GM12878 (cell line): ENCODE measurements around the gene EPB42. TPM values are rescaled to one million over a fixed set of nuclear protein-coding genes. Genes with fewer than 3 reads are reported as not detected.

ENCODE experiments used
- ATAC-seq: fragments of 200-7000 bp; cut with Tn5 transposase; 3 replicates; pipeline ENCODE4 v1.9.1; 2020; ENCODE audit warnings: mild to moderate bottlenecking, moderate library complexity
- BruUV-seq: library from RNA; stranded (reverse); fragments of 400-500 nt; replicated peaks from 2 replicates; lab custom pipeline; 2021; lab: Mats Ljungman, UMichigan
- CTCF ChIA-PET: fragments of 300-600 bp; sonication (Branson Sonifier 250); formaldehyde crosslinking; extraction: SDS; loops from one replicate; lab custom pipeline; 2021; ENCODE audit warnings: inconsistent platforms; lab: Yijun Ruan, JAX
- POLR2A ChIA-PET: fragments of 350-600 bp; formaldehyde crosslinking; extraction: SDS; loops from one replicate; lab custom pipeline; 2021; ENCODE audit warnings: inconsistent platforms; lab: Charles Lee
- RAD21 ChIA-PET: fragments of 300-600 bp; sonication (Branson Sonifier 250); formaldehyde crosslinking; loops from one replicate; lab custom pipeline; 2023; ENCODE audit warnings: antibody characterized with exemption; ENCODE audit not compliant: unreplicated experiment; lab: Charles Lee
- SMC1A ChIA-PET: fragments of 300-600 bp; sonication (Branson Sonifier 250); formaldehyde crosslinking; loops from one replicate; lab custom pipeline; 2023; ENCODE audit not compliant: unreplicated experiment, uncharacterized antibody; lab: Charles Lee
- DNase-seq: peaks from one replicate; pipeline ENCODE4 v3.0.0-alpha.2; 2011; ENCODE audit warnings: low read depth, low spot score
- FAIRE-seq: peaks from 3 replicates; lab custom pipeline; 2011; peaks lifted over from hg19 to GRCh38; lab: Jason Lieb, UNC
- H2AFZ ChIP-seq: 2 replicates; pipeline ENCODE4 v1.6.0; 2011; ENCODE audit warnings: low read depth, low read length, control low read depth; ENCODE audit not compliant: control insufficient read depth
- H3K27ac ChIP-seq: 2 replicates; pipeline ENCODE4 v1.5.1; 2011; ENCODE audit warnings: control low read depth; ENCODE audit not compliant: control insufficient read depth, insufficient read depth
- H3K27me3 ChIP-seq, 2 experiments: replicated peaks in 1 of 2; 2 replicates each; pipeline versions ENCODE4 v1.6.0 to v1.6.1; 2011; ENCODE audit warnings: low read length in 1 of 2; ENCODE audit not compliant: control insufficient read depth in 2 of 2, insufficient read depth in 2 of 2
- H3K36me3 ChIP-seq, 2 experiments: 2 replicates each; pipeline ENCODE4 v1.5.1; 2011; ENCODE audit warnings: low read length in 1 of 2; ENCODE audit not compliant: control insufficient read depth in 2 of 2, insufficient read depth in 2 of 2
- H3K4me1 ChIP-seq: 2 replicates; pipeline ENCODE4 v1.6.1; 2011; ENCODE audit warnings: mild to moderate bottlenecking, low read length, moderate library complexity, mixed read lengths; ENCODE audit not compliant: control insufficient read depth, insufficient read depth
- H3K4me2 ChIP-seq: 2 replicates; pipeline ENCODE4 v1.6.0; 2011; ENCODE audit warnings: control low read depth; ENCODE audit not compliant: control insufficient read depth, insufficient read depth
- H3K4me3 ChIP-seq: fragments of 200-600 bp; sonication (generic); 2 replicates; pipeline ENCODE4 v1.5.1; 2016
- H3K79me2 ChIP-seq: 2 replicates; pipeline ENCODE4 v1.6.0; 2011; ENCODE audit warnings: low read length; ENCODE audit not compliant: control insufficient read depth, insufficient read depth
- H3K9ac ChIP-seq: 2 replicates; pipeline ENCODE4 v1.8.0; 2011; ENCODE audit warnings: low read length, control low read depth, mixed read lengths; ENCODE audit not compliant: control insufficient read depth, insufficient read depth
- H3K9me3 ChIP-seq: replicated peaks from 3 replicates; pipeline ENCODE4 v1.5.1; 2011; ENCODE audit warnings: mild to moderate bottlenecking, low read length; ENCODE audit not compliant: control insufficient read depth, insufficient read depth
- H4K20me1 ChIP-seq: 2 replicates; pipeline ENCODE4 v1.6.0; 2011; ENCODE audit not compliant: control insufficient read depth, insufficient read depth
- CBX3 ChIP-seq: fragments of 200-600 bp; sonication (generic); IDR thresholded peaks from 2 replicates; pipeline ENCODE4 v1.6.1; 2016; ENCODE audit warnings: low read depth, borderline replicate concordance
- CREM ChIP-seq: IDR thresholded peaks from 2 replicates; pipeline ENCODE4 v1.6.1; 2014; ENCODE audit warnings: antibody characterized with exemption, low read depth
- GATAD2B ChIP-seq: fragments of 450-650 bp; conservative IDR thresholded peaks from 2 replicates; pipeline ENCODE4 v1.6.1; 2017; ENCODE audit warnings: low read depth, mild to moderate bottlenecking, moderate library complexity
- HDAC2 ChIP-seq: fragments of 200-600 bp; sonication (generic); IDR thresholded peaks from 2 replicates; pipeline ENCODE4 v1.6.1; 2017
- PAX8 ChIP-seq: fragments of 450-650 bp; IDR thresholded peaks from 2 replicates; pipeline ENCODE4 v1.6.1; 2017; ENCODE audit warnings: mild to moderate bottlenecking, moderate library complexity
- RB1 ChIP-seq: fragments of 450-650 bp; formaldehyde crosslinking; IDR thresholded peaks from 2 replicates; pipeline ENCODE4 v1.6.1; 2017; ENCODE audit warnings: mild to moderate bottlenecking, borderline replicate concordance
- RFX5 ChIP-seq: IDR thresholded peaks from 2 replicates; pipeline ENCODE4 v1.6.1; 2011; ENCODE audit warnings: low read depth, low read length, improper control_type of control experiment
- STAT1 ChIP-seq: fragments of 450-650 bp; conservative IDR thresholded peaks from 2 replicates; pipeline ENCODE4 v1.6.1; 2014; ENCODE audit warnings: antibody characterized with exemption, mild to moderate bottlenecking
- ZZZ3 ChIP-seq: IDR thresholded peaks from 2 replicates; pipeline ENCODE4 v1.6.1; 2011; ENCODE audit warnings: low read depth; ENCODE audit not compliant: control insufficient read depth, insufficient read length
- WGBS: methylation state at CpG from one replicate; pipeline ENCODE4 v1.1.6; 2016; ENCODE audit warnings: low lambda C conversion rate; ENCODE audit not compliant: insufficient replicate concordance, insufficient coverage; ENCODE audit errors: missing lambda C conversion rate; 5-methylcytosine and 5-hydroxymethylcytosine counted together
- in situ Hi-C: fragments of 300-500 bp; cut with MboI; formaldehyde crosslinking; loops from 9 replicates; pipeline ENCODE4 v1.14.3; 2018; ENCODE audit warnings: mixed read lengths
- intact Hi-C: fragments of 100-400 bp; cut with micrococcal nuclease; formaldehyde crosslinking; loops from one replicate; pipeline ENCODE4 v1.14.2; 2022; ENCODE audit not compliant: unreplicated experiment
- polyA plus RNA-seq, 11 experiments: library from polyadenylated mRNA; depleted of rRNA in 4 of 11; unstranded in 6 of 11; stranded (reverse) in 5 of 11; fragments of >200 nt; fragmentation: Nextera tagmentation in 4 of 11; fragmentation: Illumina TruSeq in 1 of 11; extraction: Ambion mirVana in 4 of 11; extraction: Trizol in 1 of 11; gene quantifications; 1 replicate in 1 of 11; 2 replicates in 10 of 11; pipeline versions ENCODE4 v1.2.1 to v1.2.3, GENCODE V29; 2011 to 2016; ENCODE audit warnings: inconsistent platforms in 2 of 11, missing spikeins in 2 of 11, low read depth in 1 of 11
- total RNA-seq, 4 experiments: library from RNA; depleted of rRNA in 3 of 4; stranded (reverse); fragments of >200 nt in 3 of 4; fragmentation: Illumina TruSeq in 1 of 4; extraction: Trizol in 1 of 4; gene quantifications; 2 replicates each; pipeline versions ENCODE4 v1.2.1 to v1.2.3, GENCODE V29; 2013 to 2021
- TF ChIP-seq, protein P1 (sequence below): fragments of 450-650 bp; formaldehyde crosslinking; IDR thresholded peaks from 2 replicates; pipeline ENCODE4 v1.4.0; 2020; ENCODE audit warnings: mild to moderate bottlenecking, moderate library complexity
- TF ChIP-seq, protein P2 (sequence below): fragments of 450-650 bp; IDR thresholded peaks from 2 replicates; pipeline ENCODE4 v1.6.1; 2017; ENCODE audit warnings: mild to moderate bottlenecking, low read depth, inconsistent platforms; ENCODE audit not compliant: poor library complexity, severe bottlenecking

Gene EPB42
- total and polyA plus RNA-seq, 10 of the 15 experiments (the other 5 are each of a cell fraction or from before 2014, with no cell fraction given), result not detected

DNA sequence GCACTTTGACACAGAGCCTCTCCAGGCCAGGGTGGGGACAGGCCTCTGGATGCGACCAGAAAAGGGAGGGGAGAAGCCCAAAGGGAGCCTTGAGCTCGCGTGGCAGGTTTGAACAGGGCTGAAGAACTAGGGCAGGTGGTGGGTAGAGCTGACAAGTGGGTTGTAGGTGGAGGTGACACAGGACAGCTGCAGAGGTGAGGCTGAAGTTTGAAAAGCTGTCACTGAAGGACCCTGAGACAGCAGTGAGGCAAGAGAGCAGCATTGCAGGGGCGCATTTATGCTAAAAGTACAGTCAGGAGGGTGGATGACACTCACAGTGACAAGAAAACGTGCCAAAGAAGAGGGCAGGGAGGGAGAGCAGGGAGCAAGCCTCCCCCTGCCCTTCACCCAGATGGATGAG lies 21.8 kb upstream of the EPB42 start (continued):
- TF ChIP-seq RFX5 (no peak), HDAC2 (no peak), GATAD2B (no peak), STAT1 (no peak)
- TF ChIP-seq, protein P1, sequence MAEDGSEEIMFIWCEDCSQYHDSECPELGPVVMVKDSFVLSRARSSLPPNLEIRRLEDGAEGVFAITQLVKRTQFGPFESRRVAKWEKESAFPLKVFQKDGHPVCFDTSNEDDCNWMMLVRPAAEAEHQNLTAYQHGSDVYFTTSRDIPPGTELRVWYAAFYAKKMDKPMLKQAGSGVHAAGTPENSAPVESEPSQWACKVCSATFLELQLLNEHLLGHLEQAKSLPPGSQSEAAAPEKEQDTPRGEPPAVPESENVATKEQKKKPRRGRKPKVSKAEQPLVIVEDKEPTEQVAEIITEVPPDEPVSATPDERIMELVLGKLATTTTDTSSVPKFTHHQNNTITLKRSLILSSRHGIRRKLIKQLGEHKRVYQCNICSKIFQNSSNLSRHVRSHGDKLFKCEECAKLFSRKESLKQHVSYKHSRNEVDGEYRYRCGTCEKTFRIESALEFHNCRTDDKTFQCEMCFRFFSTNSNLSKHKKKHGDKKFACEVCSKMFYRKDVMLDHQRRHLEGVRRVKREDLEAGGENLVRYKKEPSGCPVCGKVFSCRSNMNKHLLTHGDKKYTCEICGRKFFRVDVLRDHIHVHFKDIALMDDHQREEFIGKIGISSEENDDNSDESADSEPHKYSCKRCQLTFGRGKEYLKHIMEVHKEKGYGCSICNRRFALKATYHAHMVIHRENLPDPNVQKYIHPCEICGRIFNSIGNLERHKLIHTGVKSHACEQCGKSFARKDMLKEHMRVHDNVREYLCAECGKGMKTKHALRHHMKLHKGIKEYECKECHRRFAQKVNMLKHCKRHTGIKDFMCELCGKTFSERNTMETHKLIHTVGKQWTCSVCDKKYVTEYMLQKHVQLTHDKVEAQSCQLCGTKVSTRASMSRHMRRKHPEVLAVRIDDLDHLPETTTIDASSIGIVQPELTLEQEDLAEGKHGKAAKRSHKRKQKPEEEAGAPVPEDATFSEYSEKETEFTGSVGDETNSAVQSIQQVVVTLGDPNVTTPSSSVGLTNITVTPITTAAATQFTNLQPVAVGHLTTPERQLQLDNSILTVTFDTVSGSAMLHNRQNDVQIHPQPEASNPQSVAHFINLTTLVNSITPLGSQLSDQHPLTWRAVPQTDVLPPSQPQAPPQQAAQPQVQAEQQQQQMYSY (CRISPR knock-in tag), result no peak

DNA sequence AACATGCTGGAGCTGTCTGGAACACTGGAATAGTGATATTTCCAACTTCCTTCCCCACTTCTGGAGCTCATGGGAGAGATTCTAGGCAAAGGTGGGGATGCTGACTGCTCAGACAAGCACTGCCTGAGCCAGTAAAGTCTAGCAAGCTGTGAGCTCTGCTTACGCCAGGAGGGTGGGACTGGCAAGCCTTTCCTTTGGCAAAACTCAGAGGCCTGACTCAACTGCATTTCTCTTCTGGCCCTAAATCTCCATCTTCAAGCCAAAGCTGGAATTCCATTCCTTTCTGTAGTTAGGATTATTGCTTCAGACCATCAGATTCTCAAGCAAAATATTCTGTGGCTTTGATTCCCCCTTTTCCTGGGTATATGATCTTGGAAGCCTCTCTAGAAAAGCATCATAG lies 20.3 kb upstream of the EPB42 start:
- Histone ChIP-seq H3K79me2 (no peaks in the 10 kb centered on the region), H4K20me1 (no peaks in the 10 kb centered on the region), H3K4me3 (no peak overlapping the region), H3K27ac (no peak overlapping the region), H3K4me2 (no peak overlapping the region), H2AFZ (no peak overlapping the region)
- ChIA-PET SMC1A (interaction anchor here (1.0 to 2.8 kb wide), 6 partner anchors 9 to 44 kb away, joined by 3 to 20 read pairs (median 8); partner anchors contain the start of gene TGM5), POLR2A (interaction anchor here (0.6 to 4.6 kb wide), 5 partner anchors 9 to 34 kb away, joined by 3 to 25 read pairs (median 5); no protein-coding TSS in a partner anchor), CTCF (interaction anchor here (1.1 to 4.1 kb wide), 5 partner anchors 10 to 44 kb away, joined by 3 to 24 read pairs (median 6); partner anchors contain the start of gene TGM5)
- in situ Hi-C loops, result no loop called here
- FAIRE-seq, result no peak
- no peak for ATAC-seq
- no TSS peak for BruUV-seq
- TF ChIP-seq, protein P2, sequence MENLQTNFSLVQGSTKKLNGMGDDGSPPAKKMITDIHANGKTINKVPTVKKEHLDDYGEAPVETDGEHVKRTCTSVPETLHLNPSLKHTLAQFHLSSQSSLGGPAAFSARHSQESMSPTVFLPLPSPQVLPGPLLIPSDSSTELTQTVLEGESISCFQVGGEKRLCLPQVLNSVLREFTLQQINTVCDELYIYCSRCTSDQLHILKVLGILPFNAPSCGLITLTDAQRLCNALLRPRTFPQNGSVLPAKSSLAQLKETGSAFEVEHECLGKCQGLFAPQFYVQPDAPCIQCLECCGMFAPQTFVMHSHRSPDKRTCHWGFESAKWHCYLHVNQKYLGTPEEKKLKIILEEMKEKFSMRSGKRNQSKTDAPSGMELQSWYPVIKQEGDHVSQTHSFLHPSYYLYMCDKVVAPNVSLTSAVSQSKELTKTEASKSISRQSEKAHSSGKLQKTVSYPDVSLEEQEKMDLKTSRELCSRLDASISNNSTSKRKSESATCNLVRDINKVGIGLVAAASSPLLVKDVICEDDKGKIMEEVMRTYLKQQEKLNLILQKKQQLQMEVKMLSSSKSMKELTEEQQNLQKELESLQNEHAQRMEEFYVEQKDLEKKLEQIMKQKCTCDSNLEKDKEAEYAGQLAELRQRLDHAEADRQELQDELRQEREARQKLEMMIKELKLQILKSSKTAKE, result no peak
- TF ChIP-seq CBX3, result no peak
- no peak for TF ChIP-seq ZZZ3
- TF ChIP-seq CREM, result no peak
- no peak for TF ChIP-seq PAX8
- no peak for TF ChIP-seq RB1
- TF ChIP-seq, all 136 proteins: peak for 0
- Histone ChIP-seq H3K9ac (no peak overlapping the region), H3K36me3 (no peaks in the 10 kb centered on the region), H3K9me3 (no peaks in the 10 kb centered on the region), H3K27me3 (no peaks in the 10 kb centered on the region), H3K4me1 (peaks cover 17% of the 10 kb centered on the region)
- WGBS, result 100% methylated on average over 1 of the region's 1 CpG
- DNase-seq, result no peak
- RAD21 ChIA-PET, result interaction anchor here (1.0 to 1.9 kb wide), 5 partner anchors 10 to 44 kb away, joined by 3 to 8 read pairs (median 4); partner anchors contain the start of gene TGM5
- intact Hi-C loops, result no loop called here
